ENCODE data around the gene AFF3. TPM values are rescaled to one million over a fixed set of nuclear protein-coding genes. Genes with fewer than 3 reads are reported as not detected.
"Not testable (repeated sequence)": the region's sequence is repeated elsewhere in the genome, so short reads cannot be mapped to it uniquely, and the experiment has no call there.

Gene AFF3
- total RNA-seq, 2 donors from 2014 or later = 10.8 to 16.2 TPM

GRCh38 chr2:100082302-100082978 is 60.0 kb downstream of the AFF3 start:
- H3K9me3 ChIP-seq; H3K4me3 ChIP-seq; H3K36me3 ChIP-seq; DNase-seq (ENCODE audit: low spot score); H3K27me3 ChIP-seq: not testable (repeated sequence)
- peaks cover 0 to 13% of the 10 kb centered on the region in 2 donors for H3K4me1 ChIP-seq
- H3K27ac ChIP-seq = peak overlapping the region in 1 of 2 donors; percentile 75

- no peak for DNase-seq (ENCODE audit: low spot score)
- Histone ChIP-seq H3K9me3 (no peaks in the 10 kb centered on the region), H3K27ac (no peak overlapping the region), H3K36me3 (no peaks in the 10 kb centered on the region), H3K4me3 (no peak overlapping the region), H3K4me1 (peaks cover 0 to 17% of the 10 kb centered on the region in 2 donors), H3K27me3 (no peaks in the 10 kb centered on the region)
- TF ChIP-seq, protein P1, sequence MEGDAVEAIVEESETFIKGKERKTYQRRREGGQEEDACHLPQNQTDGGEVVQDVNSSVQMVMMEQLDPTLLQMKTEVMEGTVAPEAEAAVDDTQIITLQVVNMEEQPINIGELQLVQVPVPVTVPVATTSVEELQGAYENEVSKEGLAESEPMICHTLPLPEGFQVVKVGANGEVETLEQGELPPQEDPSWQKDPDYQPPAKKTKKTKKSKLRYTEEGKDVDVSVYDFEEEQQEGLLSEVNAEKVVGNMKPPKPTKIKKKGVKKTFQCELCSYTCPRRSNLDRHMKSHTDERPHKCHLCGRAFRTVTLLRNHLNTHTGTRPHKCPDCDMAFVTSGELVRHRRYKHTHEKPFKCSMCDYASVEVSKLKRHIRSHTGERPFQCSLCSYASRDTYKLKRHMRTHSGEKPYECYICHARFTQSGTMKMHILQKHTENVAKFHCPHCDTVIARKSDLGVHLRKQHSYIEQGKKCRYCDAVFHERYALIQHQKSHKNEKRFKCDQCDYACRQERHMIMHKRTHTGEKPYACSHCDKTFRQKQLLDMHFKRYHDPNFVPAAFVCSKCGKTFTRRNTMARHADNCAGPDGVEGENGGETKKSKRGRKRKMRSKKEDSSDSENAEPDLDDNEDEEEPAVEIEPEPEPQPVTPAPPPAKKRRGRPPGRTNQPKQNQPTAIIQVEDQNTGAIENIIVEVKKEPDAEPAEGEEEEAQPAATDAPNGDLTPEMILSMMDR (IDR thresholded peaks at IDR 0.05) = no peak
These were observed 64.5 kb downstream of the AFF3 start for GRCh38 chr2:100077935-100078334.

GRCh38 chr2:100077456-100077855 is 64.9 kb downstream of the AFF3 start:
- H3K27ac ChIP-seq = no peak overlapping the region
- TF ChIP-seq, protein P1 (IDR thresholded peaks at IDR 0.05) = no peak
- no peaks in the 10 kb centered on the region for H3K36me3 ChIP-seq
- H3K4me1 ChIP-seq = peaks cover 0 to 15% of the 10 kb centered on the region in 2 donors
- H3K27me3 ChIP-seq = no peaks in the 10 kb centered on the region
- no peak overlapping the region for H3K4me3 ChIP-seq
- no peaks in the 10 kb centered on the region for H3K9me3 ChIP-seq
- no peak for DNase-seq (ENCODE audit: low spot score)

DNA sequence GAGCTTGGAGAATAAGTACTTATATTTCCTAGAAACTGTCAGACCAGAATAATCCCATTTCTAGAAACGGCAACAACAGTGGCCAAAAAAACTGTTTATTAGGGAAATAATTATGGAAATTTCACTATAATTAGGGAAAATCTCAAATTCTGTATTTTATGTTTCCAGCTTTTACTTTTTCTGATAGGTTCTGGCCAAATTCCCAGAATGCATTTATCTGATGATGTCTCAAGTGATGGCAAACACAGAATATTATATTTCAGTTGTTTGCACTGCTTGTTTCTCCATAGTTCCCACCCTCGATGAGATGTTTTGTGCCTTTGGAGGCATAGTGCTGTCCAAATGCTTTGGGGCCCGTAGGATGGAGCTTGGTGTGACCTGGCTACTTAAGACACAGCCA is 66.9 kb downstream of the AFF3 start:
- H3K4me3 ChIP-seq = no peak overlapping the region
- no peaks in the 10 kb centered on the region for H3K36me3 ChIP-seq
- no peaks in the 10 kb centered on the region for H3K27me3 ChIP-seq
- no peaks in the 10 kb centered on the region for H3K9me3 ChIP-seq
- DNase-seq (ENCODE audit: low spot score) = no peak
- peaks cover 0 to 22% of the 10 kb centered on the region in 2 donors for H3K4me1 ChIP-seq
- TF ChIP-seq, protein P1 (IDR thresholded peaks at IDR 0.05) = no peak
- H3K27ac ChIP-seq = no peak overlapping the region

DNA sequence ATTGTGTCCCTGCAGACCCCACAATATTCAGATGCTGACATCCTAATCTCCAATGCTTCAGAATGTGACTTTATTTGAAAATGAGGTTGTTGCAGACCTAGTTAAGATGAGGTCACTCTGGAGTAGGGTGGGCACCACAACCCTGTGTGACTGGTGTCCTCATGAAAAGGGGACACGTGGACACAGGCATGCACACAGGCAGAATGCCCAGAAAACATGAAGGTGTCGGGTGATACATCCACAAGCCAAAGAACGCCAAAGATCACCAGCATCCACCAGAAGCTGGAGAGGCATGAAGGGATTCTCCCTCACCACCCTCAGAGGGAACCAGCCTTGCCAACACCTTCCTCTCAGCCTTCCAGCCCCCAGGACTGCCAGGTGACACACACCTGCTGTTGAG is 69.3 kb downstream of the AFF3 start:
- Histone ChIP-seq H3K27me3 (no peaks in the 10 kb centered on the region), H3K9me3 (no peaks in the 10 kb centered on the region), H3K4me3 (no peak overlapping the region), H3K4me1 (peaks cover 0 to 41% of the 10 kb centered on the region in 2 donors), H3K27ac (peak overlapping the region; percentile 56 to 73), H3K36me3 (no peaks in the 10 kb centered on the region)
- TF ChIP-seq, protein P1 (IDR thresholded peaks at IDR 0.05) = no peak
- no peak for DNase-seq (ENCODE audit: low spot score)

GRCh38 chr2:100072503-100072902 is 69.9 kb downstream of the AFF3 start:
- peaks cover 0 to 41% of the 10 kb centered on the region in 2 donors for H3K4me1 ChIP-seq
- peak overlapping the region; percentile 56 to 73 for H3K27ac ChIP-seq

More at GRCh38 chr2:100072503-100072902, 69.9 kb downstream of the AFF3 start:
- H3K4me3 ChIP-seq = no peak overlapping the region
- TF ChIP-seq, protein P1 (IDR thresholded peaks at IDR 0.05) = no peak
- H3K27me3 ChIP-seq = no peaks in the 10 kb centered on the region
- no peaks in the 10 kb centered on the region for H3K36me3 ChIP-seq
- no peak for DNase-seq (ENCODE audit: low spot score)
- H3K9me3 ChIP-seq = no peaks in the 10 kb centered on the region
